Lower lobe of right lung (tissue), 1 donor: ENCODE data around the gene SPRR2B. TPM values are rescaled to one million over a fixed set of nuclear protein-coding genes. Genes with fewer than 3 reads are reported as not detected.

ENCODE experiments used
- total RNA-seq: library from RNA; stranded (reverse); fragmentation: NEBNext Ultra II Directional; extraction: Animal tissue kit (Norgen Biotek cat#: 25700); gene quantifications from one replicate; pipeline ENCODE4 v1.2.1, GENCODE V29; 2021
- donor health status: DM: no; HTN: yes; CAD: no; lungs with severe emphysema.

Gene SPRR2B
- total RNA-seq, 1 donor from 2014 or later, result not detected

Other genes with a start within 250 kb of the SPRR2B start
- gene LCE1A, start 244.1 kb downstream of the SPRR2B start, total RNA-seq, result not detected
- gene LCE6A, start 228.8 kb downstream of the SPRR2B start, total RNA-seq, result not detected
- not detected for gene LCE7A, start 211.6 kb downstream of the SPRR2B start, total RNA-seq
- not detected for gene SMCP, start 193.3 kb downstream of the SPRR2B start, total RNA-seq
- 0.24 TPM for gene IVL, start 163.1 kb downstream of the SPRR2B start, total RNA-seq
- gene SPRR5, start 124.4 kb downstream of the SPRR2B start, total RNA-seq, result not detected
- gene SPRR4, start 101.0 kb downstream of the SPRR2B start, total RNA-seq, result not detected
- gene SPRR1A, start 87.5 kb downstream of the SPRR2B start, total RNA-seq, result not detected
- gene SPRR3, start 69.9 kb downstream of the SPRR2B start, total RNA-seq, result not detected
- gene SPRR1B, start 40.4 kb downstream of the SPRR2B start, total RNA-seq, result not detected
- not detected for gene SPRR2D, start 30.5 kb downstream of the SPRR2B start, total RNA-seq
- not detected for gene SPRR2A, start 14.1 kb downstream of the SPRR2B start, total RNA-seq
- gene SPRR2E, start 22.9 kb upstream of the SPRR2B start, total RNA-seq, result not detected
- not detected for gene SPRR2F, start 41.9 kb upstream of the SPRR2B start, total RNA-seq
- not detected for gene SPRR2G, start 79.3 kb upstream of the SPRR2B start, total RNA-seq
- not detected for gene LELP1, start 131.8 kb upstream of the SPRR2B start, total RNA-seq
- not detected for gene PRR9, start 146.0 kb upstream of the SPRR2B start, total RNA-seq
- gene LORICRIN, start 188.1 kb upstream of the SPRR2B start, total RNA-seq, result not detected
- gene PGLYRP3, start 241.3 kb upstream of the SPRR2B start, total RNA-seq, result not detected